Hepatocyte (in vitro differentiated cells): ENCODE data around the gene SLCO2B1. TPM values are rescaled to one million over a fixed set of nuclear protein-coding genes. Genes with fewer than 3 reads are reported as not detected.

Experiments used
- DNase-seq: peaks from one replicate; pipeline ENCODE4 v3.0.0-alpha.2; 2016; ENCODE audit warnings: low spot score
- H2AFZ ChIP-seq: fragments of 200-600 bp; sonication (generic); 2 replicates; pipeline ENCODE4 v1.6.0; 2016; ENCODE audit warnings: antibody characterized with exemption, mild to moderate bottlenecking
- H3K27ac ChIP-seq: fragments of 200-600 bp; sonication (generic); 2 replicates; pipeline ENCODE4 v1.5.1; 2016; ENCODE audit warnings: mild to moderate bottlenecking
- H3K27me3 ChIP-seq: fragments of 200-600 bp; sonication (generic); 2 replicates; pipeline ENCODE4 v1.6.1; 2016
- H3K36me3 ChIP-seq: fragments of 200-600 bp; sonication (generic); replicated peaks from 2 replicates; pipeline ENCODE4 v1.5.1; 2016; ENCODE audit warnings: low read depth; ENCODE audit not compliant: insufficient read depth
- H3K4me1 ChIP-seq: fragments of 200-600 bp; sonication (generic); 2 replicates; pipeline ENCODE4 v1.5.1; 2016; ENCODE audit warnings: mild to moderate bottlenecking, moderate library complexity; ENCODE audit not compliant: insufficient read depth
- H3K4me2 ChIP-seq: fragments of 200-600 bp; sonication (generic); 2 replicates; pipeline ENCODE4 v1.6.0; 2016
- H3K4me3 ChIP-seq: fragments of 200-600 bp; sonication (generic); 2 replicates; pipeline ENCODE4 v1.5.1; 2016; ENCODE audit warnings: mild to moderate bottlenecking
- H3K79me2 ChIP-seq: fragments of 200-600 bp; sonication (generic); 2 replicates; pipeline ENCODE4 v1.6.0; 2017; ENCODE audit warnings: mild to moderate bottlenecking
- H3K9me2 ChIP-seq: fragments of 200-600 bp; sonication (generic); replicated peaks from 2 replicates; pipeline ENCODE4 v1.6.0; 2017; ENCODE audit warnings: mild to moderate bottlenecking; ENCODE audit not compliant: insufficient read depth
- H3K9me3 ChIP-seq: fragments of 200-600 bp; sonication (generic); 2 replicates; pipeline ENCODE4 v1.5.1; 2016; ENCODE audit warnings: low read depth, mild to moderate bottlenecking
- H4K20me1 ChIP-seq: fragments of 200-600 bp; sonication (generic); 2 replicates; pipeline ENCODE4 v1.6.0; 2016; ENCODE audit warnings: mild to moderate bottlenecking; ENCODE audit not compliant: insufficient read depth, poor library complexity, severe bottlenecking
- EZH2 ChIP-seq: fragments of 200-600 bp; sonication (generic); IDR thresholded peaks from 2 replicates; pipeline ENCODE4 v1.6.1; 2016; ENCODE audit warnings: antibody characterized with exemption, mild to moderate bottlenecking, borderline replicate concordance
- EZH2phosphoT487 ChIP-seq: fragments of 200-600 bp; sonication (generic); IDR thresholded peaks from one replicate; pipeline ENCODE4 v1.6.1; 2018; ENCODE audit warnings: antibody characterized with exemption, mild to moderate bottlenecking, low read depth, moderate library complexity; ENCODE audit not compliant: unreplicated experiment, severe bottlenecking
- WGBS: methylation state at CpG from one replicate; pipeline ENCODE4 v1.1.6; 2016; ENCODE audit warnings: low lambda C conversion rate; ENCODE audit errors: missing lambda C conversion rate; 5-methylcytosine and 5-hydroxymethylcytosine counted together
- polyA plus RNA-seq: library from polyadenylated mRNA; unstranded; fragments of >200 nt; fragmentation: Nextera tagmentation; extraction: Ambion mirVana; gene quantifications from 2 replicates; pipeline ENCODE4 v1.2.1, GENCODE V29; 2016
- total RNA-seq: library from RNA; depleted of rRNA; stranded (reverse); fragments of >200 nt; gene quantifications from 2 replicates; pipeline ENCODE4 v1.2.3, GENCODE V29; 2014
- TF ChIP-seq, protein P1 (sequence below): fragments of 200-600 bp; sonication (generic); IDR thresholded peaks from 2 replicates; pipeline ENCODE4 v1.5.1; 2016; ENCODE audit warnings: antibody characterized with exemption, mild to moderate bottlenecking; ENCODE audit not compliant: poor library complexity

The SLCO2B1 gene
- total and polyA plus RNA-seq, 2 experiments from 2014 or later, result 51.6 to 79.2 TPM

DNA sequence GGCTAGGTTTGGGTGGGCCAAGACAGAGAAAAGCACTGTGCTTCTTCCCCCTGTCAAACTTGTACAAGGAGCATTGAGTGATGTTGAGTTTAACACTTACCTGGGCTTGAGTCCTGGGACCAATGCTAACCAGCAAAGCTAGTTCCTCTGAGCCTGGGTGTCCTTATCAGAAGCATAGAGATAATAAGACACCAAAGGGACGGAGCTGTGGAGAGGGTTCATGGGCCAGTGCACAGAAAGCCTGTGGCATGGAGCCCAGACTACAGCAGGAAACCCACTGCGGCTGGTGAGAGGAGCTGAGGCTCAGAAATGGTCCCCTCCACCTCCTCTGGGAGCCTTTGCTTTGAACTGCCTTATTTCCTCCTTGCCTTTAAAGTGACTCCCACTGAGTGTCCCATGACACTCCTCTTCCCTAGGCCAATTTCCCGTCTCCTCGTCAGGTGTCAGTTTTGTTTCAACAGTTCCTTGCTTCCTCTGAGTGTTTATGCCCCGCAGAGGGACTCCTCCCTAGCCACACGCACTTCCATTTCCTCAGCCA is 9.4 kb downstream of the SLCO2B1 start:
- Histone ChIP-seq H3K36me3 (no peaks in the 10 kb centered on the region), H3K9me3 (no peaks in the 10 kb centered on the region), H3K27me3 (no peaks in the 10 kb centered on the region), H2AFZ (no peak overlapping the region), H3K4me2 (peak overlapping the region; percentile 72), H3K9me2 (no peaks in the 10 kb centered on the region), H3K4me3 (no peak overlapping the region), H3K79me2 (peaks cover 27% of the 10 kb centered on the region), H3K27ac (peak overlapping the region; percentile 98), H3K4me1 (peaks cover 91% of the 10 kb centered on the region), H4K20me1 (no peaks in the 10 kb centered on the region)
- TF ChIP-seq EZH2phosphoT487, result no peak
- no peak for TF ChIP-seq EZH2
- TF ChIP-seq, protein P1, sequence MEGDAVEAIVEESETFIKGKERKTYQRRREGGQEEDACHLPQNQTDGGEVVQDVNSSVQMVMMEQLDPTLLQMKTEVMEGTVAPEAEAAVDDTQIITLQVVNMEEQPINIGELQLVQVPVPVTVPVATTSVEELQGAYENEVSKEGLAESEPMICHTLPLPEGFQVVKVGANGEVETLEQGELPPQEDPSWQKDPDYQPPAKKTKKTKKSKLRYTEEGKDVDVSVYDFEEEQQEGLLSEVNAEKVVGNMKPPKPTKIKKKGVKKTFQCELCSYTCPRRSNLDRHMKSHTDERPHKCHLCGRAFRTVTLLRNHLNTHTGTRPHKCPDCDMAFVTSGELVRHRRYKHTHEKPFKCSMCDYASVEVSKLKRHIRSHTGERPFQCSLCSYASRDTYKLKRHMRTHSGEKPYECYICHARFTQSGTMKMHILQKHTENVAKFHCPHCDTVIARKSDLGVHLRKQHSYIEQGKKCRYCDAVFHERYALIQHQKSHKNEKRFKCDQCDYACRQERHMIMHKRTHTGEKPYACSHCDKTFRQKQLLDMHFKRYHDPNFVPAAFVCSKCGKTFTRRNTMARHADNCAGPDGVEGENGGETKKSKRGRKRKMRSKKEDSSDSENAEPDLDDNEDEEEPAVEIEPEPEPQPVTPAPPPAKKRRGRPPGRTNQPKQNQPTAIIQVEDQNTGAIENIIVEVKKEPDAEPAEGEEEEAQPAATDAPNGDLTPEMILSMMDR, result no peak
- DNase-seq, result no peak
- WGBS, result 65% methylated on average over 6 of the region's 6 CpGs

DNA sequence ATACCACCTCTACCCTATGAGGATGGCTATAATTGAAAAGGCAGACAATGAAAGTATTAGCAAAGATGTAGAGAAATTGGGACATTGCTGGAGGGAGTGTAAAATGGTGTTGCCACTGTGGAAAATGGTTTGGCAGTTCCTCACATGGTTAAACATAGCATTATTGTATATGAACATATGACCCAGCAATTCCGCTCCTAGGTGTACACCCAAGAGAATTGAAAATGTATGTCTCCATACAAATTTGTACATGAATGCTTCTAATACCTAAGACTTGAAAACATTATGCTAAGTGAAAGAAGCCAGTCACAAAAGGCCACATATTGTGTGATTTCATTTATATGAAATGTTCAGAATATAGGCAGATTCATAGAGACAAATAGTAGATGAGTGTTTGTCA is 10.0 kb downstream of the SLCO2B1 start:
- Histone ChIP-seq H2AFZ (no peak overlapping the region), H3K4me1 (peaks cover 85% of the 10 kb centered on the region), H3K36me3 (no peaks in the 10 kb centered on the region), H3K4me2 (peak overlapping the region; percentile 72), H3K4me3 (peak overlapping the region; percentile 0), H3K27ac (peak overlapping the region; percentile 98), H3K79me2 (peaks cover 27% of the 10 kb centered on the region), H3K27me3 (no peaks in the 10 kb centered on the region), H3K9me3 (no peaks in the 10 kb centered on the region), H4K20me1 (no peaks in the 10 kb centered on the region), H3K9me2 (no peaks in the 10 kb centered on the region)
- DNase-seq, result no peak
- WGBS, result 100% methylated on average over 1 of the region's 1 CpG
- TF ChIP-seq, protein P1, result no peak
- no peak for TF ChIP-seq EZH2phosphoT487
- TF ChIP-seq EZH2, result no peak

DNA sequence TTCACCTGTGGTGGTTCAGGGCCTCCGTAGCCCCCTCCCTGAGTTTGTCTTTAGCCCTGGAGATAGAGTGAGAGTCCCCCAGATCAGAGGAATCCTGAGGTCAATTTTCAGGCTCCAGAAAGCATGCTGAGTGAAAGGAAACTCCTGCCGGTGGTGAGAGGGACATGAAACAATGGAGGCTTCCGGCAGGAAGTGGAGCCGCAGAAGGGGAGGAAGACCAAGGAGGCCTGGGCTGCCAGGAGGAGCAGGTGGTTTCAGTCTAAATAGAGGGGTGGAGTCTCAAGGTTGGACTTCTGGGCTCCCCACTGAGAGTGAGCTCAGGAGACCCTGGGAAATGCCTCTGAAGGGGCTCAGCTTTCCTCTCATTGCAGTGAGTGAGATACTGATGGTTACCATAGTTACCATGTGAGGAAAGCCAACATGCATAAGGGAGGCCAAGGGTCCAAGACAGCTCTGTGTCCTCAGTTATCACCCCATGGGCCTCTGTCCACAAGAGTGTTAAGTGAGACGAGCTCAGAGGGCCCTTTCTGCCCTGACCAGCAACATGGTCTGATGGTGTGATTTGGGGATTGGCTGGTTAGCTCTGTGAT is 10.7 kb downstream of the SLCO2B1 start:
- no peaks in the 10 kb centered on the region for H3K36me3 ChIP-seq
- WGBS, result 69% methylated on average over 5 of the region's 5 CpGs
- H2AFZ ChIP-seq, result no peak overlapping the region
- no peak for DNase-seq
- no peaks in the 10 kb centered on the region for H3K27me3 ChIP-seq
- H3K4me1 ChIP-seq, result peaks cover 82% of the 10 kb centered on the region
- H3K79me2 ChIP-seq, result peaks cover 27% of the 10 kb centered on the region
- H3K9me3 ChIP-seq, result no peaks in the 10 kb centered on the region
- no peaks in the 10 kb centered on the region for H4K20me1 ChIP-seq
- peak overlapping the region; percentile 98 for H3K27ac ChIP-seq
- TF ChIP-seq EZH2phosphoT487 (no peak), EZH2 (no peak)
- TF ChIP-seq, protein P1, result no peak
- no peak overlapping the region for H3K4me3 ChIP-seq
- no peaks in the 10 kb centered on the region for H3K9me2 ChIP-seq
- H3K4me2 ChIP-seq, result peak overlapping the region; percentile 72
